GM18499 (cell line): ENCODE data around the gene IFRD1.
"Not testable (repeated sequence)": the region's sequence is repeated elsewhere in the genome, so short reads cannot be mapped to it uniquely, and the experiment has no call there.

Source experiments
- ATAC-seq: cut with Tn5 transposase; IDR thresholded peaks from one replicate; pipeline ENCODE4 v1.9.1; 2021; ENCODE audit warnings: moderate number of reproducible peaks; ENCODE audit not compliant: insufficient read depth, unreplicated experiment

Gene IFRD1

GRCh38 chr7:112437072-112437471 lies 13.2 kb upstream of the IFRD1 start:
- ATAC-seq, result no peak

- no peak for ATAC-seq
Measured at GRCh38 chr7:112439476-112439875, 10.8 kb upstream of the IFRD1 start.

GRCh38 chr7:112442210-112442609 lies 8.1 kb upstream of the IFRD1 start:
- ATAC-seq, result no peak

- no peak for ATAC-seq
Measured at GRCh38 chr7:112444505-112444904, 5.8 kb upstream of the IFRD1 start.

DNA sequence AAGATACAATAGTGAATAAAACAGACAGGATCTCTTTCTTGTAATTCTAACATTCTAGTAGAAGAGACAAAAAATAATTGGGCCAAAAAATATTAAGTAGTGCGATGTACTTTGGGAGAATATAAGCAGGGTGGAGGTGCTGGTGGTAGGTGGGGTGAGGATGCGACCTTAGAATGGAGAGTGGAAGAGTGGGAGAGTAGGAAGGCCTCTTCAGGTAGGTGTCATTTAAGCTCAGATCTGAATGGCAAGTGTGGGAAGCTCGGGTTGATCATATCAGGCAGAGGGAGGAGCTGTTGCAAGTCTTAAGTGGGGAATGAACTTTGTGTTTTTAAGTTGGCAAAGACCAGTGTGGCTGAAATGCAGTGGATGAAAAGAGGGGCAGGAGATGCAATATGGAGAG lies 3.8 kb upstream of the IFRD1 start:
- no peak for ATAC-seq

- ATAC-seq, result no peak
Measured at GRCh38 chr7:112447406-112447805, 2.9 kb upstream of the IFRD1 start.

GRCh38 chr7:112448381-112448780 lies 1.9 kb upstream of the IFRD1 start:
- ATAC-seq, result no peak

GRCh38 chr7:112448891-112449290 lies 1.4 kb upstream of the IFRD1 start:
- no peak for ATAC-seq

DNA sequence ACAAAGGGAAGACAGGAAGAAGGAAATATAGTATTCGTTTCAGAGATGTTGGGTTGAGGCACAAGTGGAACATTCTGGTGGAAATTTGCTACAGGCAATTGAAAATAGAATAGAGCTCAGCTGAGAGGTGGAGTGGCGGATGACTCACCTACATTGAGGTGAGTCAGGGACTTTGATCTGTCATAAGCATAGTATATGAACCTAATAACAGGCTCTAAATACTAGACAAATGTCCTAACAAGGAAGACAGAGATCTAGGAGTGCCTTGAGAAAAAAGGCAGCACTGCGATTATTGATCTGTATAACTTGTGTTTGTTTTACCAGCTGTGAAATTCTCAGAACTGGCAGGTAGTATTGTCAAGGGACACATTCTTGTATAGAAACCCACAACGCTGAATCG lies 907 bp upstream of the IFRD1 start:
- ATAC-seq, result no peak

- peak; percentile 78 for ATAC-seq
Measured at GRCh38 chr7:112450807-112451761, 824 bp downstream of the IFRD1 start.

GRCh38 chr7:112452102-112452888 lies 2.0 kb downstream of the IFRD1 start:
- ATAC-seq, result no peak

- ATAC-seq, result no peak
Measured at GRCh38 chr7:112453505-112454171, 3.4 kb downstream of the IFRD1 start.

- not testable (repeated sequence) for ATAC-seq
Measured at GRCh38 chr7:112454191-112454590, 3.9 kb downstream of the IFRD1 start.

- ATAC-seq, result no peak
Measured at GRCh38 chr7:112459645-112460044, 9.4 kb downstream of the IFRD1 start.

DNA sequence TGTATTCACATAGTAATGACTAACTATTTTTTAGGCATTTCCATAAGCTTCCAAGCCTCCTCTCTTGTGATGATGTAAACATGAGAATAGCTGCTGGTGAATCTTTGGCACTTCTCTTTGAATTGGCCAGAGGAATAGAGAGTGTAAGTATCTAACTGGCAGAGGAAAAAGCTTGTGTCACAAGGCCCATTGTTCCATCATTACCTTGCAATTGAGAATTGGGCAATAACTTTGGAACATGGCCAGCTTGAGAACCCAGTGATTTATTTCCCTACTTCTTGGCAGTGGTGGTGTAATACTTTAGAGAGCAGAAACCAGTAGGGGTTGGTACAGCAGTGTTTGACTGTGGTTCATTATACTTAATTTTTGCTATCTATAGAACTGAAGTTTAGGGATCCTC lies 12.0 kb downstream of the IFRD1 start:
- no peak for ATAC-seq

- no peak for ATAC-seq
Measured at GRCh38 chr7:112467867-112468266, 17.6 kb downstream of the IFRD1 start.

GRCh38 chr7:112470194-112470593 lies 19.9 kb downstream of the IFRD1 start:
- no peak for ATAC-seq

- no peak for ATAC-seq
Measured at GRCh38 chr7:112476390-112477052, 26.3 kb downstream of the IFRD1 start.

- no peak for ATAC-seq
Measured at GRCh38 chr7:112481121-112481736, 31.0 kb downstream of the IFRD1 start.
